Activated T-cell treated with anti-CD3 and anti-CD28 coated beads, Interleukin-2, amount 50 U/mL, for 1 hour (primary cell): Measurements from ENCODE around the gene NKAIN2.

ENCODE experiments used
- DNase-seq: peaks from one replicate; pipeline ENCODE4 v3.0.0-alpha.2; 2020

The NKAIN2 gene

GRCh38 chr6:123810214-123810613 lies 6.5 kb downstream of the NKAIN2 start:
- DNase-seq, result no peak

GRCh38 chr6:123810948-123811347 lies 7.3 kb downstream of the NKAIN2 start:
- no peak for DNase-seq

DNA sequence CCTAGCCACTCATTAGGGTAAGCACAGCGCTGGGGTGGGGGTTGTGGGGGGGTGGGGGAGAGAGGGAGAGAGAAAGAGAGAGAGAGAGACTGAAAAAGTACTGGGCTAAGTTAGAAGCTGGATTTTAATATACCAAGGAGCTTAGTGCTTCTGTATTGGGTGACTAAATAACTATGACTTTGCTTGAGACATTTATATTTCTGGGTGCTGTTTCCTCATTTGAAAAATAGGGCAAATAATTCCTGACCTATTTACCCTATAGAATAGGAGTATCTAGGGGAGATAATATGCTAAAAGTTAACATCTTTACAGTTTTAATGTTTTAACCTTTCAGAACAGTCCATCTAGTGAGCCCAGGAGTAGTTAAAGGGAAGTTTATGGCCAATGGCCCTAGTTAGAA lies 7.7 kb downstream of the NKAIN2 start:
- no peak for DNase-seq

GRCh38 chr6:123812621-123813020 lies 9.0 kb downstream of the NKAIN2 start:
- DNase-seq, result no peak

DNA sequence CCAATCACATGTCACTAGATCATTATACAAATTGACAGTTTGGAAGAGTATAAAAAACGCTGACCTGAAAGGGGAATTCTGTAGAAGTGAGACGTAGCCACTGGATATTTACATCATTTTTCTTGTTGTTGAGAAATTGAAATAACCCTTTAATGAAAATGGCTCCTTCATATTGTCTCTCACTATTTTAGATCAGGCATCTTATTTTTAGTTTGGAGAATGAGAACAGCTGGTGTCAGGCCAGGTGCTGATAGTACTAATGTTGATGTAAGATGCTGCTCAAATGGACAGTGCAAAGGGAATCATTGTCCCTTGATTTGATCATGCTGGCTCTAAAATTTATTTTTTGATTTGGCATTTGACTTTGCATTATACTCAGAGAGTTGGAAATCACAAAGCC lies 17.4 kb downstream of the NKAIN2 start:
- DNase-seq, result no peak

- no peak for DNase-seq
Measured at GRCh38 chr6:123829302-123829953, 25.8 kb downstream of the NKAIN2 start.

- DNase-seq, result no peak
Measured at GRCh38 chr6:123830120-123830519, 26.5 kb downstream of the NKAIN2 start.

GRCh38 chr6:123838505-123839234 lies 35.0 kb downstream of the NKAIN2 start:
- no peak for DNase-seq

DNA sequence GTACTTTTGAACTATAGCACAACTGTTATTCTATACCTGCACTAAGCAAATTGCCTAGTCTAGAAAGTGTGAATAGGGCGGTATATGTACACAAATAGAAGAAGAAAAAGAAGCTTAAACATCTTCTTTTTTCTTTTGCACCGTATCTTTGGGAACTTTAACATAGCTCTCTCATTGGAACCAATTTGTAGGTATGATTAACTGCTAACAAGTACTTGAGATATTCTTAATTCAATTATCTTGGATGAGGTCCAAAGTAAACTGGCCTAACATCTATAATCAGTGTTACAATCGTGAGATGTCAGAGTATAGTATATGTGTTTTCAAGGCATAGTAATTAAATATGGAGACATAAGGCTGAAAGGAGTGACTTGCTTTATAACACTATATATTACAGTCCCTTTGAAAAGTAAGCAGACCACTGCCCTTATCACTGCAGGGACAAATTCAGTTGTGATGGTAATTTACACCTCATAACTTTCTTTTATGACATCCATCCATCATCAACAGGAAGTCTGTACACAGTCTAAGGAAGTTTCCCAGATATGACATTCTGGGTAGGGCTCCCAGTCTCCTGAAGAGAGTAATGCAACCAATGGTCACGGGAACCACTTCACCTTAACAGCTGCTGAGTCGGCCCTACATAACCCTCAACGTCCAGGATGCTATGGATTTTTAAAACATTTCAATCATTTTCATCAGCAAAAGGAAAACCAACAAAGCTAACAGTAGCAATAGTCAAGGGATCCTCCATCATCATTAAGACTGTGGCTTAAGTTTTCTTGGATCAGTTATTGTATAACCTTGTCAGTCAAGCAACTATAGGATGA lies 37.6 kb downstream of the NKAIN2 start:
- no peak for DNase-seq

DNA sequence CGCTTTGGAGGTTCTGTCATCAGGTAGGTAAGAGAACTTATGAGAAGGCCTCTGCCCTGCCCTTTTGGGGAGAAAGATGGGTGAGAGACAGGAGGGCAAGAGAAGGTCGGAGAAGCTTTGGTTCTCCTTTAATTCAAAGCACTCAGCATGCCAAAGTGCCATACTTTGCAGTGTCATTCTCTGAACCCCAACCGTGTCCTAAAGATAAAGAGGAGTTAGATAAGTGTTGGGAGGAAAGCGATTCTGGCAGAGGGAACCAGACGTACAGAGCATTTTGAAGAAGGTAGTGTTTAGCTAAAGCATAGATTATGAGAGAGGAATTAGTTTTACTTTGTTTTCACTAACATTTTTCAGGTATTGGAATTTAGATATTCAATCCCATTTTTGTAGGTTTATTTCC lies 40.3 kb downstream of the NKAIN2 start:
- no peak for DNase-seq

DNA sequence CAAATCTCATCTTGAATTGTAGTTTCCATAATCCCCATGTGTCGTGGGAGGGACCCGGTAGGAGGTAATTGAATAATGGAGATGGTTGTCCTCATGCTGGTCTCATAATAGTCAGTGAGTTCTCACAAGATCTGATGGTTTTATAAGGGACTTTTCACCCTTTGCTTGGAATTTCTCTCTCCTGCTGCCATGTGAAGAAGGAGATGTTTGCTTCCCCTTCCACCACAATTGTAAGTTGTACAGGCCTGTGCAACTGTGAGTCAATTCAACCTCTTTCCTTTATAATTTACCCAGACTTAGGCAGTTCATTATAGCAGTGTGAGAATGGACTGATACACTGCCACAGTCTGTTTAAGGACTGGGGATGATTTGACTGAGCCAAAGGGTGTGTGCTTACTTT lies 44.7 kb downstream of the NKAIN2 start:
- no peak for DNase-seq

DNA sequence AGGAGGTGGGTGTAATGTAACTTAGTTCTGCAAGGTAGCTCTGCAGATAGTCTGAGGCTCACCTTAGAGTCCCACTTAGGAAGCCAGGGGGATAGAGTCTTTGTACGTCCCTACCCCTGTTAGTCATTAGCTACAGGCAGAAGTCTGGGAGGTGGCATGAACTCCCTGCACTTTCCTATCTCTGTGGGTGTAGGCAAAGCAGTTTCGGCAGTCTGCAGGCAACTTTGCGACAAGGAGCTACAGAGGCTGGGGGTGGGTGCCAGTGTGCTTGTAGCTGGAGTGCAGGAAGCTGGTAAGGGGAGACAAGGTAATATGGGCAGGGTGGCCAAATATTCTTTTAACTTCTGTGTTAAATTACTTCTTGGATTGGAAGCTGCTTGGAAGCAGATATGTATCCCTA lies 45.7 kb downstream of the NKAIN2 start:
- no peak for DNase-seq

DNA sequence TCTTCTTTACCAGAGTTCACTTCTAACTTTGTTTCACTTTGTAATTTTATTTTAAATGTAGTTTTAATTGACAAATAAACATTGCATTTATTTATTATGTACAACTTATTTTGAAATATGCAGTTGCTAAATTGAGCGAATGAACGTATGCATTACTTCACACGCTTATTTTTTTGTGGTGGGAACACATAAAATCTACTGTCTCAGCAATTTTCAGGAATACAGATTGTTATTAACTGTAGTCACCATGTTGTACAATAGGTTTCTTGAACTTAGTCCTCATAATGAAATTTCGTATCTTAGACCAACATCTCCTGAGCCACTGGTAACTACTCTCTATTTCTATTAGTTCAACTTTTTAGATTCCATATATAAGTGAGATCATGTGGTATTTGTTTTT lies 46.9 kb downstream of the NKAIN2 start:
- DNase-seq, result no peak

DNA sequence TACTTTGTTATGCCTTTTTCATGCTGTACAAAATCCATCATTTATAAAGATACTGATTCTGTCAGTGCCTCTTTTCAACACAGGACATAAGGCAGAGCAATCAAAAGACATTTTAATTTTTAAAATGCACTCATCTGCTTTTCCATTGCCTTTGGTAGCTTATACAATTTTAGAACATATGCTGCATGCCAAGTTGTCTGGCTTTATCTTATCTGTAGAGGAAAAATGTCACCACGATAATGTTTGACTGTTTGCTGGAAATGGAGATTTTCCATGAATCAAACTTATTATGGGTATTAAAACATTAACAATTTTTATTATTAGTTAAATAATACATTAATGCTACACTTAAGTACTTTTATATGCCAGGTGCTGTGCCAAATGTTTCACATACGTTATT lies 50.5 kb downstream of the NKAIN2 start:
- no peak for DNase-seq

- DNase-seq, result no peak
Measured at GRCh38 chr6:123855506-123855905, 51.8 kb downstream of the NKAIN2 start.

- no peak for DNase-seq
Measured at GRCh38 chr6:123859291-123859690, 55.6 kb downstream of the NKAIN2 start.

DNA sequence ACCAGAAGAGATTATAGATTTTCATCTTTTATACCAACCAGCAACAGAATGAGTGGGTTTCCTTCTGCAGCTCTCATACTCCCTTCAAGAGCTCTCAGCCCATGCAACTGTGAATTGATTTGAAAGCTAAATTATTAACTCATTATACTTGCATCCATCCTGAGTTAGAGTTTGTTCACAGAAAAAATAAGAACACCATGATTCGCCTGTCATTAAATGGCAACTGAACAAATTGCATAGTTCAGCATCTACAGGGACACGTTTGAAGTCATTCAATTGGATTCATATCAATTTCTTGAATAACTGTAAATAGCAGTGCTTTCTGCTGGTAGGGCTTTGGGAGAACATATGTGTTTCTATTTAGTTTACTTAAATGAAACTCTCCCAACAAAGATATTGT lies 65.7 kb downstream of the NKAIN2 start:
- DNase-seq, result no peak

DNA sequence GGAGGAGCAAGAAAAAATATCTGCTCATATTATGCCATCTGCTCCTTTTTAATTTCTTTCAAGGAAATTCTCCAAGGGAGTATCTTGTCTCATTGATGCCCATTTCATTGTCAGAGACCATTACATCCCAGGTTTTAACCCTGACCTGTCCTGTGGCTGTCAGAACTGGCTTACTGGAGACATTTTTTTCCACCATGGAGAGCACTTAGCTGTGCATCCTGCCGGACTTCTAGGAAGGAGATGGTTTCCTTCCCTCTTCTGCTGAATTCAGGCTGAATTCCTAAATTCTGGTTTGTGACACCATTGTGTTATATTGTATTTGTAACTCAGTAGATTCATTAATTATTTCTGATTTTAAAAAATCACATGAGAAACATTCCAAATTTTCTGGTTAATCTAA lies 70.3 kb downstream of the NKAIN2 start:
- no peak for DNase-seq

DNA sequence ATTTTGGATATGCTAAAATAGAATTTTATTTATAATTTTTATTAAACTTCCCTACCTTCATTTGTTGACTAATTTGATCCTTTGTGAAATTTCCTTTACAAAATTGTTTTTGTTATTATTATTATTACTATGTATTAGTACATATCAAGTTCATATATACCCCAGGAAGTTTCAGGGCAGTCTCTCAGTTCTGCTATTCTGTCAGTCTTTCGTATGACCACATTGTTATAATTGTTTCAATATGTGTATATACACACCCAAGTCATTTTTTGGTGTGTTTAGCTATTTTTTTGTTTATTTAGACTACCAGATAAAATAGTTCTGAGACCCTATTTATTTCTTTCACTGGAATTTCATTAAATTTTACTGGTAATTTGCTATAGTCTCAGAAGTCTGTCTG lies 72.1 kb downstream of the NKAIN2 start:
- DNase-seq, result no peak

DNA sequence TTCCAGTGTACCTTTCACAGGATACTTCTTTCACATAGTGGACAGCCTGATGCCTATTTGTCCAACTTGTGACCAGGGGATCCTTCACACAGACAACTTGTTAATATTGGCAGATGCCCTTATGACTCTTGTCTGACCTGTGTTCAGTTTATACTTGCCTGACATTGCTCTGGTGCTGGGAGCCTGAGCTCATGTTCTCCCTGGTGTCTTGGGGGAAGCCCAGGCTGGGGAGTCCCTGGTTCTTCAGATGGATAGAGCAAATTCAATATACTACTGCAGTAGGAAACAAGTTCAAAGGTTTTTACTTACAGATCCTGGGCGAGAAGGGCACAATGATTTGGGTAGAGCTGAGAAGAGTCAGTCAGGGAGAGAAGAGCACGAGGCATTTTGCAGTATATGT lies 76.1 kb downstream of the NKAIN2 start:
- no peak for DNase-seq

- DNase-seq, result no peak
Measured at GRCh38 chr6:123888771-123889513, 85.3 kb downstream of the NKAIN2 start.

GRCh38 chr6:123895346-123895745 lies 91.7 kb downstream of the NKAIN2 start:
- DNase-seq, result no peak

GRCh38 chr6:123895806-123896205 lies 92.1 kb downstream of the NKAIN2 start:
- no peak for DNase-seq
